ENCODE data around the gene MYO1E.

The MYO1E gene

DNA sequence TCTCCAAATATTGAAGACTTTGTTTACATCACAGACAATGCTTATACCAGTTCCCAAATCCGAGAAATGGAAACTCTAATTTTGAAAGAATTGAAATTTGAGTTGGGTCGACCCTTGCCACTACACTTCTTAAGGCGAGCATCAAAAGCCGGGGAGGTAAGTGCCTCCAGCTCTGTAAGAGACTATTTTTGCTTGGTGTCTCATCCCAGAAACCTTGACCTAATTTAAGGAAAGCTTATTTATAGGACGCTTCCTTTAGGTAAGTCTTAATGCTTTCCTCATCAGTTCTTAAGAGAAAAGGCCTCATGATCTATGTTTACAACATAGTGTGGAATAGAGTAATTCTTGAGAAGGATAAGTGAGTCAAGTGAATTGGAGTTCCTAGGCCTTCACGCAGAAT is 255.9 kb downstream of the MYO1E start:
- no peak for DNase-seq

GRCh38 chr15:59116141-59116540 is 256.5 kb downstream of the MYO1E start:
- DNase-seq, result no peak

DNA sequence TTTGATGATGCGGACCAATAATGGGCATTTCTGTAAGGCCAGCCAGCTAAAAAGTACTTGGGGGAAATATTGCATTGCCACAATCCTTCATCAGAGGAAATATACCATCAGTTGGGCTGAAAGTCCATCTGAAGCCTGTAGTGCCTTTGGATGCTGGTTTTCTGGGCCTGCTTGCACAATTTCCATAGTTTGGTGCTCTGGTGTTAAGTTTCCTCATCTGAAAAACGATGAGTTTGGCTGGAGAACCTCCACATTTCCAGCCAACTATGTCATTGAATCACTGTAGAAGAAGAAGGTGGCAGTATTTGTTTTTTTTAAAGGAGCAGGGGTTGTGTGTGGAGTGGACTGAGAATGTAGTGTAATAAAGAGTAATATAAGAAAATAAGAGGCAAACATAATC is 257.6 kb downstream of the MYO1E start:
- DNase-seq, result no peak

GRCh38 chr15:59111251-59111650 is 261.4 kb downstream of the MYO1E start:
- DNase-seq, result no peak

DNA sequence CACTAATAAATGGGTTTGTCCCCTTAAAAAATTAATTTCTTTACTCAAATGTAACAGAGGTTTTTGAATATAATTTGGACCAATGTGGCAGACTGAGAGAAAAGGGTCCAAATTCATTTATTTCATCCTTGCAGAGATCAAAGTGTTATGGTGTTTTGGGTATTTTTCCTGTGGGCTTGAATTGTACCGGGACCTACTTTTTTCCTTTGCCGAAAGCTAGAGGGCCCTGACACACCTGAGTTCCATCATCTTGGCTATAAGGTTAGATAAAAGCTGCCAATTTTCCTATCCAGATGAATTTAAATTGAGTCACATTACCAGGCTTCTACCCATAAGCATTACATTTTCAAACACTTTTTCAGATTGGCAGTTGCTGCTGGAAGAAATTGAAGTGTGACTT is 266.8 kb downstream of the MYO1E start:
- no peak for DNase-seq

- peak; percentile 84 for DNase-seq
These were observed 267.5 kb downstream of the MYO1E start, which contains the start of gene CCNB2 for GRCh38 chr15:59104912-59105732. TSS of gene CCNB2 (plus strand) at chr15:59105146. CDS start at chr15:59105269, 123 bp downstream.

DNA sequence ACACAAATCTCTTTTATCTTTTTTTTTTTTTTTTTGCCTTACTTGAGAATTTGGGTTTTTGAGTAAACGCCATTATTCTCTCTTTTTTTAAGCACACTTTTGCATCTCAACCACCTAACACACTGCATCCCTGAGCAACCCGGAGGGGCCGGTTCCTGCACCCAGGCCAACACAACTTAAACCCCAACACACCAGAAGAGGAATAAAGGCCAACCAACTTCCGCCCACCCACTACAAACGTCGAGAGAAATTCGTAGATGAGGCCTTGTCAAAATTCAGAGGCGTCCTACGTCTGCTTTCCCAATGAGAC is 268.1 kb downstream of the MYO1E start:
- DNase-seq, result no peak

- no peak for DNase-seq
These were observed 273.4 kb downstream of the MYO1E start for GRCh38 chr15:59099162-59099685.

GRCh38 chr15:59096429-59096828 is 276.2 kb downstream of the MYO1E start:
- DNase-seq, result no peak

DNA sequence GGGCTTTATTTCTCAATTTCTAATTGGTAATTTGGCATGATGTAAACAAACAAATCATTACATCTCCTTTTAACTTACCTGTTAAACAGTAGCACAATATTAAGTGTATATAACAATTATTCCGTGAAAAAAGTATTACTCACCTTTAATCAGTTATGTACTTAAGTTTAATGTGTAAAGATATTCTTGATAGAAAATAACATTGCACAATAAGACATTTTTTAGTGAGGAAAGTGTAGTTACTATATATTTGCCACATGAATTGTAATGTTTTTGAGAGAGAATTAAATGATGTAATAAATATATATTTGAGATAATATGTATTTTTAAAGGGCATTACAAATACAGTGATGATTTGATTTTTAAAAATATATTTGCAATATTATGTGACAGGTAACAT is 278.6 kb downstream of the MYO1E start:
- no peak for DNase-seq

GRCh38 chr15:59087731-59088130 is 284.9 kb downstream of the MYO1E start:
- no peak for DNase-seq

All from effector CD4-positive, alpha-beta T cell (primary cell).